ENCODE results near the gene SMYD2. TPM values are rescaled to one million over a fixed set of nuclear protein-coding genes. Genes with fewer than 3 reads are reported as not detected.

SMYD2 gene
- total RNA-seq, 2 donors from 2014 or later: 13.8 to 22.4 TPM

DNA sequence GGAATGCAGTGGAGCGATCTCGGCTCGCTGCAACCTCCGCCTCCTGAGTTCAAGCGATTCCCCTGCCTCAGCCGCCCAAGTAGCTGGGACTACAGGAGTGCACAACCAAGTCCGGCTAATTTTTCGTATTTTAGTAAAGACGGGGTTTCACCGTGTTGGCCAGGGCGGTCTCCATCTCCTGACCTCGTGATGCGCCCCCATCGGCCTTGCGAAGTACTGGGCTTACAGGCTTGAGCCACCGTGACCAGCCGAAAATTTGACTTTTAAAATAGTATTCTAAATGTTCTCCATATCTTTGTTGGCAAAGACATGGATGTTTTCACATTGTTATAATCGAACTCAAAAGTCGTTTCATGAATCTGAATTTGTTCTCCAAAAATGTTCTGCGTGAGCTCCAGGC is 36.7 kb upstream of the SMYD2 start:
- Histone ChIP-seq H3K4me1 (ENCODE audit: control insufficient read depth, insufficient read depth, low read length) (no peaks in the 10 kb centered on the region), H3K27ac (ENCODE audit: low read depth, low read length) (no peak overlapping the region), H3K9ac (ENCODE audit: extremely low read depth, low read length, poor library complexity, severe bottlenecking) (no peak overlapping the region), H3K27me3 (ENCODE audit: control insufficient read depth, insufficient read depth, low read length, poor library complexity, severe bottlenecking) (no peaks in the 10 kb centered on the region), H3K4me3 (ENCODE audit: low read length) (no peak overlapping the region), H3K36me3 (ENCODE audit: control insufficient read depth, insufficient read depth, low read length) (no peaks in the 10 kb centered on the region), H3K9me3 (ENCODE audit: control insufficient read depth, low read length) (no peaks in the 10 kb centered on the region)
- Mint-ChIP-seq H3K36me3 (ENCODE audit: low read depth) (no peaks in the 10 kb centered on the region), H3K27ac (no peak overlapping the region), H3K9me3 (no peaks in the 10 kb centered on the region), H3K4me1 (peaks cover 9% of the 10 kb centered on the region), H3K27me3 (ENCODE audit: insufficient read depth) (peaks cover 5% of the 10 kb centered on the region), H3K4me3 (no peak overlapping the region)
- TF ChIP-seq, protein P1, sequence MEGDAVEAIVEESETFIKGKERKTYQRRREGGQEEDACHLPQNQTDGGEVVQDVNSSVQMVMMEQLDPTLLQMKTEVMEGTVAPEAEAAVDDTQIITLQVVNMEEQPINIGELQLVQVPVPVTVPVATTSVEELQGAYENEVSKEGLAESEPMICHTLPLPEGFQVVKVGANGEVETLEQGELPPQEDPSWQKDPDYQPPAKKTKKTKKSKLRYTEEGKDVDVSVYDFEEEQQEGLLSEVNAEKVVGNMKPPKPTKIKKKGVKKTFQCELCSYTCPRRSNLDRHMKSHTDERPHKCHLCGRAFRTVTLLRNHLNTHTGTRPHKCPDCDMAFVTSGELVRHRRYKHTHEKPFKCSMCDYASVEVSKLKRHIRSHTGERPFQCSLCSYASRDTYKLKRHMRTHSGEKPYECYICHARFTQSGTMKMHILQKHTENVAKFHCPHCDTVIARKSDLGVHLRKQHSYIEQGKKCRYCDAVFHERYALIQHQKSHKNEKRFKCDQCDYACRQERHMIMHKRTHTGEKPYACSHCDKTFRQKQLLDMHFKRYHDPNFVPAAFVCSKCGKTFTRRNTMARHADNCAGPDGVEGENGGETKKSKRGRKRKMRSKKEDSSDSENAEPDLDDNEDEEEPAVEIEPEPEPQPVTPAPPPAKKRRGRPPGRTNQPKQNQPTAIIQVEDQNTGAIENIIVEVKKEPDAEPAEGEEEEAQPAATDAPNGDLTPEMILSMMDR (conservative IDR thresholded peaks at IDR 0.05): no peak
- no peak for DNase-seq
- 95 to 96% methylated on average over 20 of the region's 20 CpGs for WGBS, 2 experiments (ENCODE audit: insufficient coverage in 1 of 2, insufficient read length in 1 of 2)

DNA sequence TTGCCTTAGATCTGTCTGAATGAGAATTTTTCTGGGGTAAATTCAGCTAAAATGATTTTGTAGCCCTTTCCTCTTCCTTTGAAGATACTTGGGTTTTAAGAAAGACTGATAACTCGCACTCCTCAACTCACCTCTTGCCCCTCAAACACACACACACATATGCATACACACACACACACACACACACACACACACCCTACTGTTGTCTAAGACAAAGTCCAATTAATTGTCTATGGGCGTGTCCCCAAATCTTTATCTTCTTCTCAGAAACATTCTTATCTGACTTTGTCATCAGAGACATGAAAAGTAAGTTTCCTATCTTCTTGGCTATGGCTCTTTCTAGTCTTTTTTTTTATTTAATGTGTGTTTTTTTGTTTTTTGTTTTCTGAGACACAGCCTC is 36.1 kb upstream of the SMYD2 start:
- H3K36me3 Mint-ChIP-seq (ENCODE audit: low read depth): no peaks in the 10 kb centered on the region
- Histone ChIP-seq H3K27ac (ENCODE audit: low read depth, low read length) (no peak overlapping the region), H3K9me3 (ENCODE audit: control insufficient read depth, low read length) (no peaks in the 10 kb centered on the region), H3K36me3 (ENCODE audit: control insufficient read depth, insufficient read depth, low read length) (no peaks in the 10 kb centered on the region), H3K27me3 (ENCODE audit: control insufficient read depth, insufficient read depth, low read length, poor library complexity, severe bottlenecking) (no peaks in the 10 kb centered on the region), H3K4me3 (ENCODE audit: low read length) (no peak overlapping the region), H3K4me1 (ENCODE audit: control insufficient read depth, insufficient read depth, low read length) (no peaks in the 10 kb centered on the region), H3K9ac (ENCODE audit: extremely low read depth, low read length, poor library complexity, severe bottlenecking) (no peak overlapping the region)
- peaks cover 5% of the 10 kb centered on the region for H3K27me3 Mint-ChIP-seq (ENCODE audit: insufficient read depth)
- H3K4me3 Mint-ChIP-seq: no peak overlapping the region
- H3K9me3 Mint-ChIP-seq: no peaks in the 10 kb centered on the region
- no peak overlapping the region for H3K27ac Mint-ChIP-seq
- H3K4me1 Mint-ChIP-seq: peaks cover 9% of the 10 kb centered on the region
- TF ChIP-seq, protein P1 (conservative IDR thresholded peaks at IDR 0.05): no peak
- 88 to 93% methylated on average over 2 of the region's 2 CpGs for WGBS, 2 experiments (ENCODE audit: insufficient coverage in 1 of 2, insufficient read length in 1 of 2)
- no peak for DNase-seq

DNA sequence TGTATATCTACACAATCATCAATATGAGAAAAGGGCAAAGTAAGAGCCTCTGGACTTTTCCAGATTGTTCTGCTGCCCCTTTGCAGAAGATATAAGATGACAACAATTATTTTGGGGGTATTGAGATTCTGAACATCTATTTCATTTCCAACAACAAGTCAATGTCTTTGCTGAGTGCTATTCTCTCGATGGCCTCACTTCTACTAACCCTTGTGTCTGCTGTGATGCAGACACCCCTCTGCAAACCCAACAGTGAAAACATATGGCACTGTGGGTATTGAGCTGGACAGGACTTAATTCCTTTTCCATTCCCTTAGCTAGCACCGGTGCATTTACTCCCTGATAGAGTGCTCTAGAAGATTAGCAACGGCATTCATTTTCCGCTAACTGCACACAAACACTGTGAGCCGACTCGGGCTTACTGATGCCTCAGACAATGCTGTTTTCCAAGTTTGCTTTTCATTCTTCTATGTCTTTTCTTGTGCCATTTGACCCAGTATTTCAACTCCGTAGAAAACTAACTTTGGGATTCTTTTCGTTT is 33.4 kb upstream of the SMYD2 start:
- peaks cover 6% of the 10 kb centered on the region for H3K4me1 Mint-ChIP-seq
- Histone ChIP-seq H3K36me3 (ENCODE audit: control insufficient read depth, insufficient read depth, low read length) (no peaks in the 10 kb centered on the region), H3K4me1 (ENCODE audit: control insufficient read depth, insufficient read depth, low read length) (no peaks in the 10 kb centered on the region), H3K27me3 (ENCODE audit: control insufficient read depth, insufficient read depth, low read length, poor library complexity, severe bottlenecking) (no peaks in the 10 kb centered on the region), H3K9me3 (ENCODE audit: control insufficient read depth, low read length) (no peaks in the 10 kb centered on the region), H3K4me3 (ENCODE audit: low read length) (no peak overlapping the region), H3K9ac (ENCODE audit: extremely low read depth, low read length, poor library complexity, severe bottlenecking) (no peak overlapping the region), H3K27ac (ENCODE audit: low read depth, low read length) (no peak overlapping the region)
- no peak overlapping the region for H3K4me3 Mint-ChIP-seq
- no peaks in the 10 kb centered on the region for H3K36me3 Mint-ChIP-seq (ENCODE audit: low read depth)
- peaks cover under 1% of the 10 kb centered on the region for H3K27me3 Mint-ChIP-seq (ENCODE audit: insufficient read depth)
- 90 to 93% methylated on average over 8 of the region's 8 CpGs for WGBS, 2 experiments (ENCODE audit: insufficient coverage in 1 of 2, insufficient read length in 1 of 2)
- no peak for DNase-seq
- no peak overlapping the region for H3K27ac Mint-ChIP-seq
- TF ChIP-seq, protein P1 (conservative IDR thresholded peaks at IDR 0.05): no peak
- H3K9me3 Mint-ChIP-seq: no peaks in the 10 kb centered on the region

Data from endodermal cell (in vitro differentiated cells).